K562 (cell line): Measurements from ENCODE around the gene BCL7C. TPM values are rescaled to one million over a fixed set of nuclear protein-coding genes. Genes with fewer than 3 reads are reported as not detected.

Source experiments
- DIDO1 ChIP-seq: fragments of 450-650 bp; IDR thresholded peaks from 2 replicates; pipeline ENCODE4 v1.6.1; 2016; ENCODE audit warnings: low read depth, missing biosample characterization, missing genetic modification characterization
- DPF2 ChIP-seq: fragments of 450-650 bp; IDR thresholded peaks from 2 replicates; pipeline ENCODE4 v1.6.1; 2016
- EP400 ChIP-seq: fragments of 450-650 bp; IDR thresholded peaks from 2 replicates; pipeline ENCODE4 v1.6.1; 2017; ENCODE audit warnings: antibody characterized with exemption, mild to moderate bottlenecking, moderate library complexity
- ETS2 ChIP-seq: IDR thresholded peaks from 2 replicates; pipeline ENCODE4 v1.6.1; 2016; ENCODE audit warnings: borderline replicate concordance, missing genetic modification characterization, mild to moderate bottlenecking, moderate library complexity, missing compliant biosample characterization; ENCODE audit not compliant: poor library complexity, severe bottlenecking
- KDM5B ChIP-seq: fragments of 200-600 bp; sonication (generic); IDR thresholded peaks from 2 replicates; pipeline ENCODE4 v1.6.1; 2012; ENCODE audit warnings: low read depth, mild to moderate bottlenecking, moderate library complexity, low read length, control low read depth, inconsistent platforms; ENCODE audit not compliant: insufficient replicate concordance
- LEF1 ChIP-seq: fragments of 450-650 bp; IDR thresholded peaks from 2 replicates; pipeline ENCODE4 v1.6.1; 2016; ENCODE audit warnings: mild to moderate bottlenecking
- NCOR1 ChIP-seq: fragments of 450-650 bp; IDR thresholded peaks from 2 replicates; pipeline ENCODE4 v1.6.1; 2016; ENCODE audit warnings: mild to moderate bottlenecking, moderate library complexity
- NRF1 ChIP-seq, 2 experiments: fragments of 450-650 bp; IDR thresholded peaks in 1 of 2; conservative IDR thresholded peaks in 1 of 2; 2 replicates each; pipeline ENCODE4 v1.6.1; 2014; ENCODE audit warnings: mild to moderate bottlenecking in 2 of 2
- RBM39 ChIP-seq: fragments of 200-400 bp; formaldehyde crosslinking; optimal IDR thresholded peaks from 2 replicates; pipeline ENCODE3; 2018; ENCODE audit warnings: low read depth, low read length
- STAT5A ChIP-seq: IDR thresholded peaks from 2 replicates; pipeline ENCODE4 v1.6.1; 2012; ENCODE audit warnings: low read length, inconsistent platforms, borderline replicate concordance
- TCFL5 ChIP-seq: fragments of 250-450 bp; sonication (Bioruptor Pico); conservative IDR thresholded peaks from 2 replicates; pipeline ENCODE4 v1.6.1; 2021; ENCODE audit warnings: mild to moderate bottlenecking, moderate library complexity, matching md5 sums
- TEAD4 ChIP-seq, 2 experiments: sonication (generic) in 1 of 2; formaldehyde crosslinking in 1 of 2; IDR thresholded peaks; 2 replicates each; pipeline versions ENCODE4 v1.6.1 to v1.8.0; 2012 to 2022; ENCODE audit warnings: borderline replicate concordance in 1 of 2, inconsistent platforms in 1 of 2, low read length in 1 of 2, mild to moderate bottlenecking in 1 of 2, missing genetic modification reagents in 1 of 2
- ZNF197 ChIP-seq: fragments of 200-800 bp; sonication (Bioruptor generic); IDR thresholded peaks from 2 replicates; pipeline ENCODE4 v1.6.1; 2016; ENCODE audit warnings: low read depth, missing genetic modification characterization, missing compliant biosample characterization
- polyA plus RNA-seq, 8 experiments: library from polyadenylated mRNA; depleted of rRNA in 4 of 8; stranded (reverse) in 5 of 8; unstranded in 3 of 8; fragments of >200 nt; fragmentation: Nextera tagmentation in 2 of 8; fragmentation: Illumina TruSeq in 1 of 8; extraction: Ambion mirVana in 2 of 8; extraction: Trizol in 1 of 8; gene quantifications; 2 replicates each; pipeline versions ENCODE4 v1.2.1 to v1.2.3, GENCODE V29; 2011 to 2014; ENCODE audit warnings: inconsistent platforms in 1 of 8, missing spikeins in 1 of 8
- total RNA-seq, 7 experiments: library from RNA; depleted of rRNA in 6 of 7; stranded (reverse); fragments of >200 nt in 6 of 7; fragmentation: Illumina TruSeq in 2 of 7; extraction: Trizol in 2 of 7; gene quantifications; 2 replicates each; pipeline versions ENCODE4 v1.2.1 to v1.2.3, GENCODE V29; 2011 to 2021; ENCODE audit warnings: low replicate concordance in 1 of 7
- TF ChIP-seq, protein P1 (sequence below): sonication (generic); formaldehyde crosslinking; IDR thresholded peaks from 2 replicates; pipeline ENCODE4 v1.8.0; 2022; ENCODE audit warnings: mild to moderate bottlenecking, missing genetic modification reagents
- TF ChIP-seq, protein P2 (sequence below), 2 experiments: fragments of 450-650 bp in 1 of 2; sonication (generic) in 1 of 2; formaldehyde crosslinking in 1 of 2; IDR thresholded peaks in 1 of 2; conservative IDR thresholded peaks in 1 of 2; 2 replicates each; pipeline versions ENCODE4 v1.6.1 to v1.8.1; 2016 to 2023; ENCODE audit warnings: mild to moderate bottlenecking in 2 of 2, moderate library complexity in 2 of 2, inconsistent platforms in 1 of 2, missing genetic modification reagents in 1 of 2
- TF ChIP-seq, protein P3 (sequence below): sonication (generic); formaldehyde crosslinking; IDR thresholded peaks from 2 replicates; pipeline ENCODE4 v1.8.1; 2023; ENCODE audit warnings: mild to moderate bottlenecking, missing genetic modification reagents
- TF ChIP-seq, protein P4 (sequence below): fragments of 250-450 bp; sonication (Bioruptor Pico); IDR thresholded peaks from 2 replicates; pipeline ENCODE4 v1.5.0; 2021; ENCODE audit warnings: mild to moderate bottlenecking, borderline replicate concordance

BCL7C gene
- total and polyA plus RNA-seq, 9 of the 15 experiments (the other 6 are each of a cell fraction or from before 2014, with no cell fraction given): 1.7 to 85.8 (median 19.6) TPM

DNA sequence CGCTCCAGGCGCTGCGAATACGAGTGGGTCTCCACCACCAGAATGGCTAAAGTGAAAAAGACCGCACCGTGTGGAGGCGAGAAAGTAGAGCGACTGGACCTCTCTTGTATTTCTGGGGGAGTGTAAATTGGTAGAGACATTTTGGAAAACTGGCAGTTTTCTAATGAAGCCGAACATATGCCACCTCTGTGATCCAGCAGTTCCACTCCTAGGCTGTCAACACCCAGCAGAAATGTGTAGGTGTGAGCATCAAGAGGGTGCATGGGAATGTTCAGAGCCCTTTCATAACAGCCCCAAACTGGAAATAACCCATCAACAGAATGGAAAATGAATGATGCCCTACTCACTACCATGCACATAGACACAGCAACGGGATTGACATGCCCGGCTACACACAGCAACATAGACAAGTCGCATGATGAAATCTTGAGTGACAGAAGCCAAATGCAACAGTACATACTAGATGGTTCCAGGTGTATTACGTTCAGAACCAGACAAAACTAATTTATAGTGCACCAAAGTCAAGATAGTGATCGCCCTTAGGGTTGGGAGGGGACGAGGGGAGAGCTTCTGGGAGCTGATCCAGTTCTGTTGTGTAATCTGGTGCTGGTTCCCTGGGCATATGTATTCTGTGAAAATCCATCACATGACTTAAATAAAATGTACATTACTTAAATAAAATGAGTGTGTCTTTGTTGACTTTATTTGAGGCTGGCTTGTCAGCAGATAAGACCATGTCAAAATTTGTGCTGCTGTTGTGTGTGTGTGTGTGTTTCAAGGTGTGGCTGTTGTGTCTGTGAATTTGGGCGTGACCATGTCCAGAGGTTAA, 877 bp upstream of the BCL7C start (continued):
- peak; percentile 66 for TF ChIP-seq RBM39
- TF ChIP-seq NCOR1: 0 out of 2 replicates have a peak, but pooled peaks have one; percentile 13
- 0 out of 4 replicates have a peak, but pooled peaks of 1 of the 2 experiments have one; percentile 29 for TF ChIP-seq NRF1 (conservative IDR thresholded peaks at IDR 0.05 in 1 of 2, IDR thresholded peaks at IDR 0.05 in 1 of 2)
- peak; percentile 17 for TF ChIP-seq KDM5B
- TF ChIP-seq, protein P1, sequence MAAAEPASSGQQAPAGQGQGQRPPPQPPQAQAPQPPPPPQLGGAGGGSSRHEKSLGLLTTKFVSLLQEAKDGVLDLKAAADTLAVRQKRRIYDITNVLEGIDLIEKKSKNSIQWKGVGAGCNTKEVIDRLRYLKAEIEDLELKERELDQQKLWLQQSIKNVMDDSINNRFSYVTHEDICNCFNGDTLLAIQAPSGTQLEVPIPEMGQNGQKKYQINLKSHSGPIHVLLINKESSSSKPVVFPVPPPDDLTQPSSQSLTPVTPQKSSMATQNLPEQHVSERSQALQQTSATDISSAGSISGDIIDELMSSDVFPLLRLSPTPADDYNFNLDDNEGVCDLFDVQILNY (CRISPR knock-in tag): peak; percentile 26
- TF ChIP-seq, protein P2, sequence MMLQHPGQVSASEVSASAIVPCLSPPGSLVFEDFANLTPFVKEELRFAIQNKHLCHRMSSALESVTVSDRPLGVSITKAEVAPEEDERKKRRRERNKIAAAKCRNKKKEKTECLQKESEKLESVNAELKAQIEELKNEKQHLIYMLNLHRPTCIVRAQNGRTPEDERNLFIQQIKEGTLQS (IDR thresholded peaks at IDR 0.05): peak; percentile 52
- TF ChIP-seq, protein P2 (CRISPR knock-in tag; conservative IDR thresholded peaks at IDR 0.05): no peak
- no peak for TF ChIP-seq TEAD4 (IDR thresholded peaks at IDR 0.05; ENCODE audit: low read length)
- no peak for TF ChIP-seq TEAD4 (CRISPR knock-in tag; IDR thresholded peaks at IDR 0.05; ENCODE audit: borderline replicate concordance)
- no peak for TF ChIP-seq LEF1
- peak; percentile 28 for TF ChIP-seq EP400
- no peak for TF ChIP-seq TCFL5 (CRISPR knock-in tag)
- no peak for TF ChIP-seq ETS2 (tag)
- TF ChIP-seq ZNF197 (CRISPR knock-in tag): 0 out of 2 replicates have a peak, but pooled peaks have one; percentile 34
- TF ChIP-seq, protein P3, sequence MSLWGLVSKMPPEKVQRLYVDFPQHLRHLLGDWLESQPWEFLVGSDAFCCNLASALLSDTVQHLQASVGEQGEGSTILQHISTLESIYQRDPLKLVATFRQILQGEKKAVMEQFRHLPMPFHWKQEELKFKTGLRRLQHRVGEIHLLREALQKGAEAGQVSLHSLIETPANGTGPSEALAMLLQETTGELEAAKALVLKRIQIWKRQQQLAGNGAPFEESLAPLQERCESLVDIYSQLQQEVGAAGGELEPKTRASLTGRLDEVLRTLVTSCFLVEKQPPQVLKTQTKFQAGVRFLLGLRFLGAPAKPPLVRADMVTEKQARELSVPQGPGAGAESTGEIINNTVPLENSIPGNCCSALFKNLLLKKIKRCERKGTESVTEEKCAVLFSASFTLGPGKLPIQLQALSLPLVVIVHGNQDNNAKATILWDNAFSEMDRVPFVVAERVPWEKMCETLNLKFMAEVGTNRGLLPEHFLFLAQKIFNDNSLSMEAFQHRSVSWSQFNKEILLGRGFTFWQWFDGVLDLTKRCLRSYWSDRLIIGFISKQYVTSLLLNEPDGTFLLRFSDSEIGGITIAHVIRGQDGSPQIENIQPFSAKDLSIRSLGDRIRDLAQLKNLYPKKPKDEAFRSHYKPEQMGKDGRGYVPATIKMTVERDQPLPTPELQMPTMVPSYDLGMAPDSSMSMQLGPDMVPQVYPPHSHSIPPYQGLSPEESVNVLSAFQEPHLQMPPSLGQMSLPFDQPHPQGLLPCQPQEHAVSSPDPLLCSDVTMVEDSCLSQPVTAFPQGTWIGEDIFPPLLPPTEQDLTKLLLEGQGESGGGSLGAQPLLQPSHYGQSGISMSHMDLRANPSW: no peak
- TF ChIP-seq STAT5A: 0 out of 2 replicates have a peak, but pooled peaks have one; percentile 13
- TF ChIP-seq, protein P4, sequence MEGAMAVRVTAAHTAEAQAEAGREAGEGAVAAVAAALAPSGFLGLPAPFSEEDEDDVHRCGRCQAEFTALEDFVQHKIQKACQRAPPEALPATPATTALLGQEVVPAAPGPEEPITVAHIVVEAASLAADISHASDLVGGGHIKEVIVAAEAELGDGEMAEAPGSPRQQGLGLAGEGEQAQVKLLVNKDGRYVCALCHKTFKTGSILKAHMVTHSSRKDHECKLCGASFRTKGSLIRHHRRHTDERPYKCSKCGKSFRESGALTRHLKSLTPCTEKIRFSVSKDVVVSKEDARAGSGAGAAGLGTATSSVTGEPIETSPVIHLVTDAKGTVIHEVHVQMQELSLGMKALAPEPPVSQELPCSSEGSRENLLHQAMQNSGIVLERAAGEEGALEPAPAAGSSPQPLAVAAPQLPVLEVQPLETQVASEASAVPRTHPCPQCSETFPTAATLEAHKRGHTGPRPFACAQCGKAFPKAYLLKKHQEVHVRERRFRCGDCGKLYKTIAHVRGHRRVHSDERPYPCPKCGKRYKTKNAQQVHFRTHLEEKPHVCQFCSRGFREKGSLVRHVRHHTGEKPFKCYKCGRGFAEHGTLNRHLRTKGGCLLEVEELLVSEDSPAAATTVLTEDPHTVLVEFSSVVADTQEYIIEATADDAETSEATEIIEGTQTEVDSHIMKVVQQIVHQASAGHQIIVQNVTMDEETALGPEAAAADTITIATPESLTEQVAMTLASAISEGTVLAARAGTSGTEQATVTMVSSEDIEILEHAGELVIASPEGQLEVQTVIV: no peak
- no peak for TF ChIP-seq DIDO1 (tag)
- TF ChIP-seq DPF2: peak; percentile 43
